Uterus (tissue), 2 donors: ENCODE measurements around the gene MYO1A.

Source experiments
- CTCF ChIP-seq, 4 experiments: fragments of 200-600 bp in 2 of 4; fragments of 450-650 bp in 2 of 4; sonication (generic) in 2 of 4; IDR thresholded peaks; one replicate each; pipeline ENCODE4 v1.5.1; 2016 to 2019; ENCODE audit warnings: antibody characterized with exemption in 4 of 4, mild to moderate bottlenecking in 2 of 4, moderate library complexity in 1 of 4
- POLR2A ChIP-seq, 2 donors: fragments of 450-650 bp; IDR thresholded peaks; one replicate each; pipeline ENCODE4 v1.6.1; 2016; ENCODE audit warnings: antibody characterized with exemption in 2 of 2, mild to moderate bottlenecking in 1 of 2, moderate library complexity in 1 of 2

GRCh38 chr12:57090490-57090889, 40.6 kb upstream of the MYO1A start:
- no peak for TF ChIP-seq CTCF (IDR thresholded peaks at IDR 0.05)
- no peak for TF ChIP-seq POLR2A (IDR thresholded peaks at IDR 0.05)
